Stimulated activated memory B cell treated with anti-CD40 and anti-IgM and Interleukin-4, amounts not matched to agents 10 μg/mL and 1 μg/mL and 100 μg/mL, for 72 hours (primary cell): ENCODE measurements around the gene ST8SIA2.

Experiments used
- ATAC-seq: fragments of 150-1000 bp; cut with Tn5 transposase; 2 replicates; pipeline ENCODE4 v1.10.0; 2021
- H3K27ac Mint-ChIP-seq: one replicate; pipeline ENCODE4 v1.8.0; 2022; ENCODE audit warnings: mild to moderate bottlenecking, mixed read lengths
- H3K27me3 Mint-ChIP-seq: one replicate; pipeline ENCODE4 v1.8.0; 2022; ENCODE audit warnings: mixed read lengths
- H3K36me3 Mint-ChIP-seq: one replicate; pipeline ENCODE4 v1.8.0; 2022; ENCODE audit warnings: mixed read lengths
- H3K4me1 Mint-ChIP-seq: one replicate; pipeline ENCODE4 v1.8.0; 2022; ENCODE audit warnings: mixed read lengths
- H3K4me3 Mint-ChIP-seq: one replicate; pipeline ENCODE4 v1.8.0; 2022; ENCODE audit warnings: mild to moderate bottlenecking, moderate library complexity, mixed read lengths
- H3K9me3 Mint-ChIP-seq: one replicate; pipeline ENCODE4 v1.8.0; 2022; ENCODE audit warnings: mixed read lengths

Gene ST8SIA2, protein sequence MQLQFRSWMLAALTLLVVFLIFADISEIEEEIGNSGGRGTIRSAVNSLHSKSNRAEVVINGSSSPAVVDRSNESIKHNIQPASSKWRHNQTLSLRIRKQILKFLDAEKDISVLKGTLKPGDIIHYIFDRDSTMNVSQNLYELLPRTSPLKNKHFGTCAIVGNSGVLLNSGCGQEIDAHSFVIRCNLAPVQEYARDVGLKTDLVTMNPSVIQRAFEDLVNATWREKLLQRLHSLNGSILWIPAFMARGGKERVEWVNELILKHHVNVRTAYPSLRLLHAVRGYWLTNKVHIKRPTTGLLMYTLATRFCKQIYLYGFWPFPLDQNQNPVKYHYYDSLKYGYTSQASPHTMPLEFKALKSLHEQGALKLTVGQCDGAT

GRCh38 chr15:92393071-92393979, at the start of gene ST8SIA2:
TSS of gene ST8SIA2 (plus strand) at chr15:92393881. CDS start at chr15:92394065, 184 bp downstream.
- ATAC-seq, result no peak

GRCh38 chr15:92343924-92344643, 49.6 kb upstream of the ST8SIA2 start:
- peaks cover 2% of the 10 kb centered on the region for H3K9me3 Mint-ChIP-seq
- H3K4me3 Mint-ChIP-seq, result no peak overlapping the region
- no peak for ATAC-seq

More at GRCh38 chr15:92393071-92393979, at the start of gene ST8SIA2:
- Mint-ChIP-seq H3K27ac (no peak within 1 kb of the TSS), H3K9me3 (no peaks in the 10 kb centered on the region), H3K4me3 (no peak within 1 kb of the TSS), H3K27me3 (peaks cover 65% of the 10 kb centered on the region), H3K4me1 (no peaks in the 10 kb centered on the region), H3K36me3 (no peaks in the 10 kb centered on the region)

GRCh38 chr15:92346063-92346462, 47.6 kb upstream of the ST8SIA2 start:
- no peaks in the 10 kb centered on the region for H3K36me3 Mint-ChIP-seq
- H3K27me3 Mint-ChIP-seq, result no peaks in the 10 kb centered on the region
- no peak overlapping the region for H3K4me3 Mint-ChIP-seq
- H3K9me3 Mint-ChIP-seq, result peaks cover 2% of the 10 kb centered on the region
- no peak overlapping the region for H3K27ac Mint-ChIP-seq
- ATAC-seq, result no peak
- H3K4me1 Mint-ChIP-seq, result no peaks in the 10 kb centered on the region

More at GRCh38 chr15:92343924-92344643, 49.6 kb upstream of the ST8SIA2 start:
- Mint-ChIP-seq H3K36me3 (no peaks in the 10 kb centered on the region), H3K27ac (no peak overlapping the region), H3K27me3 (no peaks in the 10 kb centered on the region), H3K4me1 (no peaks in the 10 kb centered on the region)

GRCh38 chr15:92355307-92355706, 38.4 kb upstream of the ST8SIA2 start:
- no peaks in the 10 kb centered on the region for H3K36me3 Mint-ChIP-seq
- no peak overlapping the region for H3K4me3 Mint-ChIP-seq
- no peaks in the 10 kb centered on the region for H3K4me1 Mint-ChIP-seq
- no peak for ATAC-seq
- no peak overlapping the region for H3K27ac Mint-ChIP-seq
- H3K27me3 Mint-ChIP-seq, result no peaks in the 10 kb centered on the region
- no peaks in the 10 kb centered on the region for H3K9me3 Mint-ChIP-seq

DNA sequence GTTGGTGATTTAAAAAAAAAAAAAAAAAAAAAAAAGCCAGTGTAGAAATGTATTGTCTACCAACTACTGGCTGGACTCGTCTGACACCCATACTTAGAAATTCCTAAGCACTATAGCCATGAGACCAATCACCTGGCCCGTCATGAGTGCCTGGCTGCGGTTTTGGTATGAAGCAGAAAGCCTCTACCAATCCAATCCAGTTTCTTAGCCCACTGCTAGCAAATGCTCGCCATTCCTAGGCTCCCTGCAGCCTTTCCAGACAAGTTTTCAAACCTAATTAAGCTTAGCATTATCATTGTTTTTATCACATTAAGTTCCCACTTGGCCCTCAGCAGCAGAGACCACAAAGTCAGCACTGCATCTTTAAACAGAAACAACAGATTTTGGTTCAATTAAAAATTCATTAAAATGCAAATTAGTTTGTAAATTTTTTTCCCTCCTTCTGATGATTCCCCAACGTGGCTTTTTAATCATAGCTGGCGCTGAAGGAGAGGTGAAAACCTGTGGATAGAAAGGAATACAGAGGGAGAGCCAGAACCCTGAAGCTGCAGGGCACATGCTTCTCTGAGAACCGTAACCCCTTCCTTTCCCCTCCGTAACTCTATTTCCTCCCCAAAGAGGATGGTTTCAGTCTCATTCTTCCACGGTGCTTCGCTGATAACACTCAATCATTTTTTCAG, 32.2 kb upstream of the ST8SIA2 start:
- no peak overlapping the region for H3K27ac Mint-ChIP-seq
- H3K27me3 Mint-ChIP-seq, result no peaks in the 10 kb centered on the region
- ATAC-seq, result no peak
- no peaks in the 10 kb centered on the region for H3K36me3 Mint-ChIP-seq
- no peak overlapping the region for H3K4me3 Mint-ChIP-seq
- no peaks in the 10 kb centered on the region for H3K4me1 Mint-ChIP-seq
- H3K9me3 Mint-ChIP-seq, result peaks cover 3% of the 10 kb centered on the region

DNA sequence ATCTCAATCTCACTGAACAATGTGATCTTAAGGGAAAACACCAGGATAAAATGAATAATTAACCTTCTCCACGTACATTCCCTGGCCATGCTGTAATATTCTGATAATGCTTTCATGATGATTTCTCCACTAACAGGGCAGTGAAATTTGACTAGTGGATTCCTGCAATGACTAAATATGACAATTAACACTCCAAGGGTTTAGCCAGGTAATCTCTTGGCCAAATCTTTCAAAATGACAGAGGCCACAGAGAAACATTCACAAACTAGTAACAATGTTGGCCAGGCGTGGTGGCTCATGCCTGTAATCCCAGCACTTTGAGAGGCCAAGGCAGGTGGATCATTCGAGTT, 31.7 kb upstream of the ST8SIA2 start:
- no peak overlapping the region for H3K4me3 Mint-ChIP-seq
- ATAC-seq, result no peak
- H3K4me1 Mint-ChIP-seq, result no peaks in the 10 kb centered on the region
- no peaks in the 10 kb centered on the region for H3K36me3 Mint-ChIP-seq
- H3K27ac Mint-ChIP-seq, result no peak overlapping the region
- no peaks in the 10 kb centered on the region for H3K27me3 Mint-ChIP-seq
- H3K9me3 Mint-ChIP-seq, result peaks cover 3% of the 10 kb centered on the region

DNA sequence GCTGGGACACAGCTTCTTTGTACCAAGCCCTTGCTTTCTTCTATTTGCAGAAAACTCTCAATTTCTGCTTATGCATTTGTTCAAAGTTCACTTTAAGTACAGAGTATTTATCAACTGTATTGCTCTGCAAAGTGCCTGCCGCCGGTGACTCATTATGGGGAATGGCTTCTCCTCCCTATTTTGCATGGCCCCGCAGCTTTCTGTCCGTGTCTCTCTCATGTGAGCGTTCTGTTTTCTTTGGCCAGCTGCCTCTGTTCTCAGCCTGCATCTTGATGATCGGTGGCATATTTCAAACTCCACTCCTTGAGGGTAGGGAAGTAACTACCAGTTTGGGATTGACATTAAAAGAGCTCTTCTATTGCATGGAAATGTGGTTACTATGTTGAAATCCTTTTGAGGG, 28.6 kb upstream of the ST8SIA2 start:
- Mint-ChIP-seq H3K4me3 (no peak overlapping the region), H3K4me1 (no peaks in the 10 kb centered on the region), H3K36me3 (no peaks in the 10 kb centered on the region), H3K27ac (no peak overlapping the region), H3K9me3 (peaks cover 3% of the 10 kb centered on the region), H3K27me3 (no peaks in the 10 kb centered on the region)
- no peak for ATAC-seq

DNA sequence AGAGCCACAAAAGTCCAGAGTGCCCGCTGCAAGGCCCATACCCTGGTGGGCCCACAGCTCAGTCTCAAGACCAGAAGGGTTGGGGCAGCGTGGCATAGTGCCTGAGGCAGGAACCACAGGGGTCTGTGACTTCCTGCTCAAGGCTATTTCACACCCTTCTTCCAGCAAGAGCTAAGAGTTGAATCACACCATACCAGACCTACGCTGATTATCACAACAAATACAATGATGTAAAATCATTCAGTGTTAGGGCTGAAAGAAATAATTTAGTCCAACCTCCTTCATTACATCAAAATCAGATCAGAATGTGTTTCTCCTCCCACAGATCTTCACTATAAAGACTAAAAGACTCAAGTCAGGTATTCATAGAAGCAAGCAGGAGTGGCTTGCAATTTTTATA, 27.8 kb upstream of the ST8SIA2 start:
- no peaks in the 10 kb centered on the region for H3K27me3 Mint-ChIP-seq
- no peaks in the 10 kb centered on the region for H3K36me3 Mint-ChIP-seq
- peaks cover 3% of the 10 kb centered on the region for H3K9me3 Mint-ChIP-seq
- no peaks in the 10 kb centered on the region for H3K4me1 Mint-ChIP-seq
- no peak overlapping the region for H3K27ac Mint-ChIP-seq
- no peak for ATAC-seq
- H3K4me3 Mint-ChIP-seq, result no peak overlapping the region

GRCh38 chr15:92366381-92366780, 27.3 kb upstream of the ST8SIA2 start:
- H3K4me3 Mint-ChIP-seq, result no peak overlapping the region
- H3K36me3 Mint-ChIP-seq, result no peaks in the 10 kb centered on the region
- H3K4me1 Mint-ChIP-seq, result no peaks in the 10 kb centered on the region
- H3K9me3 Mint-ChIP-seq, result peaks cover 3% of the 10 kb centered on the region
- ATAC-seq, result no peak
- H3K27ac Mint-ChIP-seq, result no peak overlapping the region
- H3K27me3 Mint-ChIP-seq, result no peaks in the 10 kb centered on the region

DNA sequence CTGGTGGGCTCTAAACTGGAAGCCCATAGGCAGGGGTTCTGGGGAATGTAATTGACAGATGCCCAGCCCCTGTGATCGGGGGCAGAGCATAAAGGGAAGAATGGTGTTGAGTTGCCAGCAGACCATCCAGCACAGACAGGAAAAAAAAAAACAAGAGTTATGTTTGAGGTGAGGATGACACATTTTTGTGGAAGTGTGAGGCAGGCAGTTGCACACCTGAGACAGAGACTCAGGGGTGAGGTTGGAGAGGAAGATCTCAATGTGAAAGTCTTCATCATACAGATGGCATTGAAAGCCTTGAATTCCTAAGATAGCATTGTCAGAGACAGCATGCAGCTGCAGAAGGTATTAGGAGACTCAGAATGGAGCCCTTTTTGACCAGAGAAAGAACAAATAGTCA, 18.6 kb upstream of the ST8SIA2 start:
- Mint-ChIP-seq H3K4me1 (no peaks in the 10 kb centered on the region), H3K36me3 (no peaks in the 10 kb centered on the region), H3K9me3 (peaks cover 7% of the 10 kb centered on the region), H3K4me3 (no peak overlapping the region), H3K27me3 (peaks cover 20% of the 10 kb centered on the region), H3K27ac (no peak overlapping the region)
- no peak for ATAC-seq

DNA sequence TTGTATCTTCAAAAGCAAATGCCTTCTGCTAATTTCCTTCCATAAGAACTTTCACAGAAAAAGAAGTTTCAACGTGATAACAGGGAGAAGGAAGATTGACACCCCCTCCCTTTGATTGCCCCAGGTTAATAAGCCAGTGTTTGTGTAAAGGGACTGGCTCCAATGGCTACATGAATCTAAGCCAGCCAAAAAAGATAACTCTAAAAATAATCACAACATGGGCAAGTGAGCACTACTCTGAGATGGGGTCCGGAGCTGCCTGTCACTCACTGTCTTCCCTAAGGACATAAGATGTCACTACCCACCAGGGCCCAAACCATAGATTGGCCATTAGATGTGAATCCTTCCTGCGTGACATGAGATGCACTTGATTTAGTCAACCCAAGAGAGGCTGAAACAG, 17.6 kb upstream of the ST8SIA2 start:
- Mint-ChIP-seq H3K4me1 (no peaks in the 10 kb centered on the region), H3K27me3 (peaks cover 29% of the 10 kb centered on the region), H3K9me3 (peaks cover 15% of the 10 kb centered on the region), H3K36me3 (no peaks in the 10 kb centered on the region), H3K27ac (no peak overlapping the region), H3K4me3 (no peak overlapping the region)
- no peak for ATAC-seq

- Mint-ChIP-seq H3K4me3 (no peak overlapping the region), H3K27me3 (peaks cover 29% of the 10 kb centered on the region), H3K36me3 (no peaks in the 10 kb centered on the region), H3K27ac (no peak overlapping the region), H3K9me3 (peaks cover 14% of the 10 kb centered on the region), H3K4me1 (no peaks in the 10 kb centered on the region)
- no peak for ATAC-seq
Measured at GRCh38 chr15:92377083-92377789, 16.4 kb upstream of the ST8SIA2 start.

DNA sequence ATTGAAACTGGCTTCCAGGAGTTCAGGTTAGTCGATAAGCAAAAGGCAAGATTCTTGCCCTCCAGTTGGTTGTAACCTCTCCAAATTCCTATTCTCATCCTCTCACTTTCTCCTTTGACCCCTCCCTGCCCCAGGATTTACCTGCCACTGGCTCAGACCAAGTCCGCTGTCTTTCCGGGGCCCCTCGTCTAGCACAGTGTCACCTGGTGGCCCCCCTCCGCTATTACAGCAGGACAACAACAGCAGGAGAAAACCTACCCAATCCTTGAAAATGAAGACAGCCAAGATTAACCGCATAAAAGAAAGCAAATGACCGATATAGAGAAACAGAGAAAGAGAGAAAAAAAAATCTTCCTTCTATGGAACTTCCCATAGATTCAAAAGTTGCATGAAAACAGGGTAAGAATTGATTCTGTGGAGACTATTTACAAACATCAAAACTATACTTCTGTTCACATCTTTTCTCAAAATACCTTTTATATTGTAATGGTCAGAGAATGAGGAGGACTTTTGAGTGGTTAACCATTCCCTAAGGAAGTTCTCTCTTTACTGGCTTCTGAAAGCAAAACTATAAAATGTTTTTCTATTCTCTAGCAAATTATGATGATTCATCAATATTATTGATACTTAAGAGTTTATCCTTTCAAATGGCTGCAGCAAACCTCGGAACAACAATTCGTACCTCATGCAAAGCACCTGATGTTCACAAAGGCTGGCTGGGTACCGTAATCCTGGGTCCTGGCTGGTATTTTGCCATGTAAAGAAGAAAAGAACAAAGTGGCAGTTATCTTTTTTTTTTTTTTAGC, 10.0 kb upstream of the ST8SIA2 start:
- H3K27me3 Mint-ChIP-seq, result peaks cover 40% of the 10 kb centered on the region
- no peaks in the 10 kb centered on the region for H3K4me1 Mint-ChIP-seq
- no peak overlapping the region for H3K4me3 Mint-ChIP-seq
- H3K36me3 Mint-ChIP-seq, result no peaks in the 10 kb centered on the region
- peaks cover 12% of the 10 kb centered on the region for H3K9me3 Mint-ChIP-seq
- no peak for ATAC-seq
- no peak overlapping the region for H3K27ac Mint-ChIP-seq

- H3K9me3 Mint-ChIP-seq, result peaks cover 11% of the 10 kb centered on the region
- no peak overlapping the region for H3K27ac Mint-ChIP-seq
- H3K4me1 Mint-ChIP-seq, result no peaks in the 10 kb centered on the region
- H3K4me3 Mint-ChIP-seq, result no peak overlapping the region
- no peak for ATAC-seq
- H3K36me3 Mint-ChIP-seq, result no peaks in the 10 kb centered on the region
- H3K27me3 Mint-ChIP-seq, result peaks cover 40% of the 10 kb centered on the region
Measured at GRCh38 chr15:92384381-92384780, 9.3 kb upstream of the ST8SIA2 start.
